ENCODE measurements around the gene ATN1. TPM values are rescaled to one million over a fixed set of nuclear protein-coding genes. Genes with fewer than 3 reads are reported as not detected.

Gene ATN1
- total and polyA plus RNA-seq, 2 of the 4 experiments (the other 2 are of a cell fraction) = 3.4 to 58.7 TPM

DNA sequence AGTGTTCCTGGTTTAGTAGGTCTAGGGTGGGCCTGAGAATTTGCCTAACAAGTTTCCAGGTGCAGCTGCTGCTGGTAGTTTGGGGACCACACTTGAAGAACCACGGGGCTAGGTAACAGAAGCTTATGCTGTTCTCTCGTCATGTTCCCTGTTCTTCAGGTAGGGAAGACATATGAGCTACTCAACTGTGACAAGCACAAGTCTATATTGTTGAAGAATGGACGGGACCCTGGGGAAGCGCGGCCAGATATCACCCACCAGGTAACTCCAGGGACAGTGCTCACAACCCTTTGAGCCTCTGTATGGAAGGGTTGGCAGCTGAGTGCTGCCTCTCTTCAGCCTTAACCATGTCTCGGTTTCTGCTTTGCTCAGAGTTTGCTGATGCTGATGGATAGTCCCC, 46.4 kb downstream of the ATN1 start:
- Histone ChIP-seq H4K8ac (ENCODE audit: low read depth in 2 of 2, low read length in 2 of 2) (no peak overlapping the region), H2BK15ac (ENCODE audit: low read depth, low read length) (no peak overlapping the region), H2AK5ac (ENCODE audit: low read depth, low read length) (no peak overlapping the region), H4K5ac (ENCODE audit: low read depth, low read length) (no peak overlapping the region), H2AK9ac (replicated peaks; ENCODE audit: low read depth, low read length, poor library complexity) (no peak overlapping the region), H2BK5ac (ENCODE audit: low read depth, low read length, poor library complexity, severe bottlenecking) (no peak overlapping the region), H4K20me1 (ENCODE audit: insufficient read depth, low read length) (no peaks in the 10 kb centered on the region), H3K4ac (ENCODE audit: low read depth, low read length) (no peak overlapping the region), H3K27me3 (ENCODE audit: control insufficient read depth, insufficient read depth, low read length) (no peaks in the 10 kb centered on the region), H2BK120ac (ENCODE audit: low read depth, low read length) (no peak overlapping the region), H3K9me1 (ENCODE audit: insufficient read depth, low read length) (peaks cover 3% of the 10 kb centered on the region; the same call in 1 of the 2 replicates), H3K4me1 (ENCODE audit: control insufficient read depth, insufficient read depth, low read length) (peaks cover 2% of the 10 kb centered on the region; the same call in 1 of the 2 replicates), H2BK20ac (ENCODE audit: low read depth, low read length) (no peak overlapping the region), H3K4me3 (ENCODE audit: insufficient read depth, low read depth, low read length) (no peak overlapping the region), H4K91ac (ENCODE audit: insufficient read depth, low read depth, low read length) (no peak overlapping the region), H2AFZ (replicated peaks; ENCODE audit: low read length, poor library complexity) (no peak overlapping the region), H3K4me2 (ENCODE audit: low read depth, low read length) (no peak overlapping the region), H3K27ac (ENCODE audit: insufficient read depth, low read length) (no peak overlapping the region), H3K14ac (replicated peaks; ENCODE audit: low read depth, low read length) (no peak overlapping the region), H3K9ac (ENCODE audit: low read depth, low read length) (no peak overlapping the region), H3K79me1 (ENCODE audit: low read depth in 1 of 2, low read length in 2 of 2) (peaks cover 20 to 46% of the 10 kb centered on the region in 2 experiments), H3K23ac (ENCODE audit: low read depth, low read length) (no peak overlapping the region), H3K56ac (ENCODE audit: extremely low read depth, insufficient read depth, low read length) (no peak overlapping the region), H3K18ac (ENCODE audit: low read depth, low read length) (no peak overlapping the region), H3K36me3 (ENCODE audit: control insufficient read depth, insufficient read depth, low read length) (peaks cover 42% of the 10 kb centered on the region), H3K9me3 (ENCODE audit: control insufficient read depth, insufficient read depth, low read length) (no peaks in the 10 kb centered on the region)
- 80% methylated on average over 2 of the region's 6 CpGs; no CpG with 5 or more reads in 1 of the 2 experiments for WGBS, 2 experiments (ENCODE audit: extremely low coverage in 2 of 2, insufficient read length in 1 of 2)
- intact Hi-C loops (cut with micrococcal nuclease) (no loop called here), in situ Hi-C loops (cut with MboI; ENCODE audit: low sequenced_read_pairs) (no loop called here), dilution Hi-C loops (cut with HindIII; ENCODE audit: low sequenced_read_pairs, unreplicated experiment) (no loop called here)
- ChIA-PET CTCF (no interaction called here), POLR2A (ENCODE audit: unreplicated experiment) (no interaction called here)
- BruUV-seq (replicated peaks) = no TSS peak
- TF ChIP-seq, protein P1, sequence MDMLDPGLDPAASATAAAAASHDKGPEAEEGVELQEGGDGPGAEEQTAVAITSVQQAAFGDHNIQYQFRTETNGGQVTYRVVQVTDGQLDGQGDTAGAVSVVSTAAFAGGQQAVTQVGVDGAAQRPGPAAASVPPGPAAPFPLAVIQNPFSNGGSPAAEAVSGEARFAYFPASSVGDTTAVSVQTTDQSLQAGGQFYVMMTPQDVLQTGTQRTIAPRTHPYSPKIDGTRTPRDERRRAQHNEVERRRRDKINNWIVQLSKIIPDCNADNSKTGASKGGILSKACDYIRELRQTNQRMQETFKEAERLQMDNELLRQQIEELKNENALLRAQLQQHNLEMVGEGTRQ (IDR thresholded peaks at IDR 0.05; ENCODE audit: low read depth, low read length) = no peak
- no peak for TF ChIP-seq MAZ (IDR thresholded peaks at IDR 0.05; ENCODE audit: borderline replicate concordance, low read depth, low read length)
- TF ChIP-seq FOS (IDR thresholded peaks at IDR 0.05; ENCODE audit: low read depth, low read length) = no peak
- no peak for TF ChIP-seq MXI1 (IDR thresholded peaks at IDR 0.05; ENCODE audit: borderline replicate concordance, low read depth, low read length)
- TF ChIP-seq SMC3 (IDR thresholded peaks at IDR 0.05; ENCODE audit: low read depth, low read length) = no peak
- TF ChIP-seq RCOR1 (IDR thresholded peaks at IDR 0.05; ENCODE audit: insufficient replicate concordance, low read length) = no peak
- no peak for TF ChIP-seq POLR2A (IDR thresholded peaks at IDR 0.05; ENCODE audit: low read depth, low read length)
- TF ChIP-seq RAD21 (IDR thresholded peaks at IDR 0.05; ENCODE audit: low read length) = no peak
- no peak for TF ChIP-seq NFE2L2 (IDR thresholded peaks at IDR 0.05; ENCODE audit: low read depth, low read length)
- TF ChIP-seq RFX5 (IDR thresholded peaks at IDR 0.05; ENCODE audit: low read depth, low read length) = no peak
- TF ChIP-seq, protein P2, sequence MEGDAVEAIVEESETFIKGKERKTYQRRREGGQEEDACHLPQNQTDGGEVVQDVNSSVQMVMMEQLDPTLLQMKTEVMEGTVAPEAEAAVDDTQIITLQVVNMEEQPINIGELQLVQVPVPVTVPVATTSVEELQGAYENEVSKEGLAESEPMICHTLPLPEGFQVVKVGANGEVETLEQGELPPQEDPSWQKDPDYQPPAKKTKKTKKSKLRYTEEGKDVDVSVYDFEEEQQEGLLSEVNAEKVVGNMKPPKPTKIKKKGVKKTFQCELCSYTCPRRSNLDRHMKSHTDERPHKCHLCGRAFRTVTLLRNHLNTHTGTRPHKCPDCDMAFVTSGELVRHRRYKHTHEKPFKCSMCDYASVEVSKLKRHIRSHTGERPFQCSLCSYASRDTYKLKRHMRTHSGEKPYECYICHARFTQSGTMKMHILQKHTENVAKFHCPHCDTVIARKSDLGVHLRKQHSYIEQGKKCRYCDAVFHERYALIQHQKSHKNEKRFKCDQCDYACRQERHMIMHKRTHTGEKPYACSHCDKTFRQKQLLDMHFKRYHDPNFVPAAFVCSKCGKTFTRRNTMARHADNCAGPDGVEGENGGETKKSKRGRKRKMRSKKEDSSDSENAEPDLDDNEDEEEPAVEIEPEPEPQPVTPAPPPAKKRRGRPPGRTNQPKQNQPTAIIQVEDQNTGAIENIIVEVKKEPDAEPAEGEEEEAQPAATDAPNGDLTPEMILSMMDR (conservative IDR thresholded peaks at IDR 0.05; ENCODE audit: low read depth, low read length) = no peak
- TF ChIP-seq CHD1 (IDR thresholded peaks at IDR 0.05; ENCODE audit: low read depth, low read length) = no peak
- TF ChIP-seq BHLHE40 (IDR thresholded peaks at IDR 0.05; ENCODE audit: low read depth, low read length) = no peak
- TF ChIP-seq CEBPB (IDR thresholded peaks at IDR 0.05; ENCODE audit: low read depth, low read length) = no peak
- no peak for TF ChIP-seq MAFK (IDR thresholded peaks at IDR 0.05; ENCODE audit: low read depth, low read length)
- TF ChIP-seq, protein P3, sequence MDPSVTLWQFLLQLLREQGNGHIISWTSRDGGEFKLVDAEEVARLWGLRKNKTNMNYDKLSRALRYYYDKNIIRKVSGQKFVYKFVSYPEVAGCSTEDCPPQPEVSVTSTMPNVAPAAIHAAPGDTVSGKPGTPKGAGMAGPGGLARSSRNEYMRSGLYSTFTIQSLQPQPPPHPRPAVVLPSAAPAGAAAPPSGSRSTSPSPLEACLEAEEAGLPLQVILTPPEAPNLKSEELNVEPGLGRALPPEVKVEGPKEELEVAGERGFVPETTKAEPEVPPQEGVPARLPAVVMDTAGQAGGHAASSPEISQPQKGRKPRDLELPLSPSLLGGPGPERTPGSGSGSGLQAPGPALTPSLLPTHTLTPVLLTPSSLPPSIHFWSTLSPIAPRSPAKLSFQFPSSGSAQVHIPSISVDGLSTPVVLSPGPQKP (IDR thresholded peaks at IDR 0.05; ENCODE audit: borderline replicate concordance, low read depth, low read length) = no peak
- ATAC-seq (ENCODE audit: low read depth) (no peak), DNase-seq (no peak)

Data from IMR-90 (cell line).